ENCODE measurements around the gene FNTB. TPM values are rescaled to one million over a fixed set of nuclear protein-coding genes. Genes with fewer than 3 reads are reported as not detected.
A peak's percentile ranks its signal among the peaks of the same experiment; 100 is the strongest.

FNTB gene
- total RNA-seq, 1 donor from 2014 or later = 13.9 TPM

- no peak for DNase-seq (ENCODE audit: low read depth)
Observed at GRCh38 chr14:64974563-64974962, 12.1 kb upstream of the FNTB start.

GRCh38 chr14:64979336-64980074, 7.2 kb upstream of the FNTB start:
- DNase-seq (ENCODE audit: low read depth) = peak; percentile 85

GRCh38 chr14:64983439-64984310, 3.0 kb upstream of the FNTB start:
- DNase-seq (ENCODE audit: low read depth) = peak; percentile 74

GRCh38 chr14:64987438-64987767, 708 bp downstream of the FNTB start:
- DNase-seq (ENCODE audit: low read depth) = no peak

- DNase-seq (ENCODE audit: low read depth) = no peak
Observed at GRCh38 chr14:64990296-64990695, 3.6 kb downstream of the FNTB start.

GRCh38 chr14:64990939-64991338, 4.2 kb downstream of the FNTB start:
- DNase-seq (ENCODE audit: low read depth) = no peak

- DNase-seq (ENCODE audit: low read depth) = no peak
Observed at GRCh38 chr14:64992328-64992885, 5.7 kb downstream of the FNTB start.

- DNase-seq (ENCODE audit: low read depth) = no peak
Observed at GRCh38 chr14:64993266-64993930, 6.7 kb downstream of the FNTB start.

- DNase-seq (ENCODE audit: low read depth) = no peak
Observed at GRCh38 chr14:64994540-64994939, 7.8 kb downstream of the FNTB start.

- no peak for DNase-seq (ENCODE audit: low read depth)
Observed at GRCh38 chr14:64995291-64995690, 8.6 kb downstream of the FNTB start.

- DNase-seq (ENCODE audit: low read depth) = no peak
Observed at GRCh38 chr14:64997108-64997794, 10.6 kb downstream of the FNTB start.

GRCh38 chr14:64998455-64998931, 11.8 kb downstream of the FNTB start:
- DNase-seq (ENCODE audit: low read depth) = no peak

- no peak for DNase-seq (ENCODE audit: low read depth)
Observed at GRCh38 chr14:65000898-65001591, 14.3 kb downstream of the FNTB start.

- DNase-seq (ENCODE audit: low read depth) = no peak
Observed at GRCh38 chr14:65001723-65002122, 15.0 kb downstream of the FNTB start.

GRCh38 chr14:65002586-65003210, 16.0 kb downstream of the FNTB start:
- peak; percentile 32 for DNase-seq (ENCODE audit: low read depth)

- DNase-seq (ENCODE audit: low read depth) = no peak
Observed at GRCh38 chr14:65003394-65003793, 16.7 kb downstream of the FNTB start.

- peak; percentile 47 for DNase-seq (ENCODE audit: low read depth)
Observed at GRCh38 chr14:65006261-65006721, 19.6 kb downstream of the FNTB start.

GRCh38 chr14:65007202-65007601, 20.5 kb downstream of the FNTB start:
- peak; percentile 41 for DNase-seq (ENCODE audit: low read depth)

- DNase-seq (ENCODE audit: low read depth) = no peak
Observed at GRCh38 chr14:65010211-65010931, 23.7 kb downstream of the FNTB start.

All from myocyte (in vitro differentiated cells).